ENCODE results near the gene ULK4. TPM values are rescaled to one million over a fixed set of nuclear protein-coding genes. Genes with fewer than 3 reads are reported as not detected.

ULK4 gene
- total RNA-seq, 1 donor from 2014 or later, result 18.6 TPM

GRCh38 chr3:41653571-41654239 is 308.2 kb downstream of the ULK4 start:
- ChIA-PET CTCF (no interaction called here), POLR2A (no interaction called here)
- DNase-seq (no peak), ATAC-seq (ENCODE audit: low read depth) (no peak)
- TF ChIP-seq, protein P1, sequence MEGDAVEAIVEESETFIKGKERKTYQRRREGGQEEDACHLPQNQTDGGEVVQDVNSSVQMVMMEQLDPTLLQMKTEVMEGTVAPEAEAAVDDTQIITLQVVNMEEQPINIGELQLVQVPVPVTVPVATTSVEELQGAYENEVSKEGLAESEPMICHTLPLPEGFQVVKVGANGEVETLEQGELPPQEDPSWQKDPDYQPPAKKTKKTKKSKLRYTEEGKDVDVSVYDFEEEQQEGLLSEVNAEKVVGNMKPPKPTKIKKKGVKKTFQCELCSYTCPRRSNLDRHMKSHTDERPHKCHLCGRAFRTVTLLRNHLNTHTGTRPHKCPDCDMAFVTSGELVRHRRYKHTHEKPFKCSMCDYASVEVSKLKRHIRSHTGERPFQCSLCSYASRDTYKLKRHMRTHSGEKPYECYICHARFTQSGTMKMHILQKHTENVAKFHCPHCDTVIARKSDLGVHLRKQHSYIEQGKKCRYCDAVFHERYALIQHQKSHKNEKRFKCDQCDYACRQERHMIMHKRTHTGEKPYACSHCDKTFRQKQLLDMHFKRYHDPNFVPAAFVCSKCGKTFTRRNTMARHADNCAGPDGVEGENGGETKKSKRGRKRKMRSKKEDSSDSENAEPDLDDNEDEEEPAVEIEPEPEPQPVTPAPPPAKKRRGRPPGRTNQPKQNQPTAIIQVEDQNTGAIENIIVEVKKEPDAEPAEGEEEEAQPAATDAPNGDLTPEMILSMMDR (IDR thresholded peaks at IDR 0.05), result no peak
- Mint-ChIP-seq H3K4me1 (no peaks in the 10 kb centered on the region), H3K36me3 (ENCODE audit: low read depth) (no peaks in the 10 kb centered on the region), H3K27me3 (no peaks in the 10 kb centered on the region), H3K9me3 (no peaks in the 10 kb centered on the region), H3K4me3 (no peak overlapping the region), H3K27ac (no peak overlapping the region)
- intact Hi-C loops (cut with micrococcal nuclease), result no loop called here

GRCh38 chr3:41652931-41653330 is 309.0 kb downstream of the ULK4 start:
- TF ChIP-seq, protein P1 (IDR thresholded peaks at IDR 0.05), result no peak
- DNase-seq (no peak), ATAC-seq (ENCODE audit: low read depth) (no peak)
- intact Hi-C loops (cut with micrococcal nuclease), result no loop called here
- peaks cover 3% of the 10 kb centered on the region for H3K36me3 Mint-ChIP-seq (ENCODE audit: low read depth)
- H3K27me3 Mint-ChIP-seq, result no peaks in the 10 kb centered on the region
- no peak overlapping the region for H3K4me3 Mint-ChIP-seq
- POLR2A ChIA-PET, result no interaction called here
- no peak overlapping the region for H3K27ac Mint-ChIP-seq
- no peaks in the 10 kb centered on the region for H3K4me1 Mint-ChIP-seq
- H3K9me3 Mint-ChIP-seq, result no peaks in the 10 kb centered on the region
- CTCF ChIA-PET, result no interaction called here

DNA sequence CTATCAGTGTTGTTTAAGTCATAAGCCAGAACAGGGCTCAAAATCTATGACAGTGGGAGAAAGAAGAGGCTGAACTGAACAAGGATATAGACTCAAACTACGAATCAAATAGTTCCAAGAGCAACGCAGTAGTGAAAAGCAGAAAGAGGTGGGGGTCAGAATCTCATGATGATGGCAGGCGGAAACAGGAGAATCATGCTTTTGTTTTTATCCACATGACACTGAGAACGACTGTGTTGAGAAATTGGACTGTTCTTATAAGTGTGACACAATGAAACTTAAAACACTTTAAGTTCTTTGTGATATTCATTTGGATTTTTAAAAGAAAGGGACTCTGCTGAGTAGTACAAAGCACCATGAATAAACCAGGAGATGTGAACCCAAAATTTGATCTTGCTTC is 309.4 kb downstream of the ULK4 start:
- no peaks in the 10 kb centered on the region for H3K4me1 Mint-ChIP-seq
- no peak for DNase-seq
- intact Hi-C loops (cut with micrococcal nuclease), result no loop called here
- ChIA-PET POLR2A (no interaction called here), CTCF (no interaction called here)
- ATAC-seq (ENCODE audit: low read depth), result no peak
- H3K9me3 Mint-ChIP-seq, result no peaks in the 10 kb centered on the region
- H3K36me3 Mint-ChIP-seq (ENCODE audit: low read depth), result peaks cover 3% of the 10 kb centered on the region
- H3K4me3 Mint-ChIP-seq, result no peak overlapping the region
- TF ChIP-seq, protein P1 (IDR thresholded peaks at IDR 0.05), result no peak
- H3K27ac Mint-ChIP-seq, result no peak overlapping the region
- no peaks in the 10 kb centered on the region for H3K27me3 Mint-ChIP-seq

GRCh38 chr3:41651718-41652117 is 310.2 kb downstream of the ULK4 start:
- DNase-seq (no peak), ATAC-seq (ENCODE audit: low read depth) (no peak)
- H3K27ac Mint-ChIP-seq, result no peak overlapping the region
- H3K4me3 Mint-ChIP-seq, result no peak overlapping the region
- TF ChIP-seq, protein P1 (IDR thresholded peaks at IDR 0.05), result no peak
- H3K4me1 Mint-ChIP-seq, result no peaks in the 10 kb centered on the region
- CTCF ChIA-PET, result no interaction called here
- POLR2A ChIA-PET, result no interaction called here
- H3K9me3 Mint-ChIP-seq, result no peaks in the 10 kb centered on the region
- no peaks in the 10 kb centered on the region for H3K27me3 Mint-ChIP-seq
- intact Hi-C loops (cut with micrococcal nuclease), result no loop called here
- H3K36me3 Mint-ChIP-seq (ENCODE audit: low read depth), result peaks cover 3% of the 10 kb centered on the region

- DNase-seq (no peak), ATAC-seq (ENCODE audit: low read depth) (no peak)
- Mint-ChIP-seq H3K4me1 (no peaks in the 10 kb centered on the region), H3K27me3 (no peaks in the 10 kb centered on the region), H3K9me3 (no peaks in the 10 kb centered on the region), H3K4me3 (no peak overlapping the region), H3K27ac (no peak overlapping the region), H3K36me3 (ENCODE audit: low read depth) (peaks cover 3% of the 10 kb centered on the region)
- CTCF ChIA-PET, result no interaction called here
- POLR2A ChIA-PET, result no interaction called here
- intact Hi-C loops (cut with micrococcal nuclease), result no loop called here
- TF ChIP-seq, protein P1 (IDR thresholded peaks at IDR 0.05), result no peak
These were observed 311.5 kb downstream of the ULK4 start for GRCh38 chr3:41650406-41650805.
